ENCODE results near the gene SLC41A3.
"Not testable (repeated sequence)": the region's sequence is repeated elsewhere in the genome, so short reads cannot be mapped to it uniquely, and the experiment has no call there.

SLC41A3 gene

DNA sequence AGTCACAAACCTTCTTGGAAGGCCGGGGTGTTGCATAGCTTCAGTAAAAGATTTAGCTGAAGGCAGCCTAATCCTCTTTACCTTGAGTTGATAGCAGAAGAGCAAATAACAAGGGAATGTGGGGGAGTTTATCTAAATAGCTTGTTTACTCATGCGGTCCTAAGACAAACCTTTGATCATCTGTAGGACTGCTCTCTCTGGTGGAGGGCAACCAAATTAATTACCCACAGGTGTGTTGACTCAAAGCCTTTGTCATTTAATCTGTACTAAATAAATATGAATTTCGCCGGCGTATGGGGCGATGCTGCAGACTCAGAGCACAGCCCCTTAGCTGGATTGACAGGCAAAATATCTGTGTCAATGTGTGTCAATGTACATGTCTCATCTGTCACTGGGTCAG lies 17.2 kb downstream of the SLC41A3 start:
- Mint-ChIP-seq H3K36me3 (peaks cover 15 to 33% of the 10 kb centered on the region in 2 donors), H3K4me1 (peaks cover 12 to 14% of the 10 kb centered on the region in 2 donors)
- H3K27me3 Mint-ChIP-seq; H3K4me3 Mint-ChIP-seq; H3K27ac Mint-ChIP-seq; H3K9me3 Mint-ChIP-seq; ATAC-seq (replicated peaks); DNase-seq: not testable (repeated sequence)

GRCh38 chr3:126065876-126066275 lies 18.0 kb downstream of the SLC41A3 start:
- peaks cover 12 to 14% of the 10 kb centered on the region in 2 donors for H3K4me1 Mint-ChIP-seq
- peaks cover 16 to 37% of the 10 kb centered on the region in 2 donors for H3K36me3 Mint-ChIP-seq
- no peaks in the 10 kb centered on the region for H3K27me3 Mint-ChIP-seq
- ATAC-seq (replicated peaks): no peak
- H3K27ac Mint-ChIP-seq: no peak overlapping the region
- no peak for DNase-seq
- no peaks in the 10 kb centered on the region for H3K9me3 Mint-ChIP-seq
- H3K4me3 Mint-ChIP-seq: no peak overlapping the region

DNA sequence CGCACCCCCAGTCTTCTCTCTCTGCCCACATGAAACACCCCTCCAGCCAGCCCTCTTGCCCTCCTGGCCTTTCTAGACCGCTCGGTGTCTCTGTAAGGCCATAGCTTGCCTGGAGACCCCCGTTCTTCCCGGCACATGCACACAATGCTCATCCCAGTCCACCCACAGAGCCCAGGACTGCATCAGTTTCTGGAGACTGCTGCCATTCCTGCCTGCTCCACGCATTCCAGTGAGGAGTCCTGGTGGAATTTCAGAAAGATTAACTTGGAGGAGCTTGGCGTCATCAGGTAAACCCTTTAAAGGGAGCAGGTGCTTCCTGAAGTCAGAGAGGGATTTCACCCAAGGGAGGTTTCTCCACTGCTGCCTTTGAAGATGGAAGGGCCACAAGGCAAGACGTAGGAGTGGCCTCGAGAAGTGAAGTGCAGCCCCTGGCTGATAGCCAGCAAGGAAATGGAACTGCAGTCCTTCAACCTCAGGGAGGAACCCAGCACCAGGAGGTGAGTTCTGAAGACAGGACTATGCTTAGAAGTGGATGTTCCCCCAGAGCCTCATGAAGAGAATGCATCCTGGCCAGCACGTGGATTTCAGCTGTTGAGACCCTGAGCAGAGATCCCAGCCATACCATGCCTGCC lies 19.2 kb downstream of the SLC41A3 start:
- no peak for ATAC-seq (replicated peaks)

GRCh38 chr3:126063358-126063965 lies 20.5 kb downstream of the SLC41A3 start:
- H3K36me3 Mint-ChIP-seq: peaks cover 23 to 37% of the 10 kb centered on the region in 2 donors
- DNase-seq: no peak
- H3K9me3 Mint-ChIP-seq: no peaks in the 10 kb centered on the region
- no peak overlapping the region for H3K4me3 Mint-ChIP-seq
- no peaks in the 10 kb centered on the region for H3K27me3 Mint-ChIP-seq
- H3K4me1 Mint-ChIP-seq: peaks cover 12 to 14% of the 10 kb centered on the region in 2 donors
- ATAC-seq (replicated peaks): no peak
- no peak overlapping the region for H3K27ac Mint-ChIP-seq

More for the DNA sequence above, 19.2 kb downstream of the SLC41A3 start:
- DNase-seq: no peak
- no peak overlapping the region for H3K4me3 Mint-ChIP-seq
- H3K9me3 Mint-ChIP-seq: no peaks in the 10 kb centered on the region
- no peak overlapping the region for H3K27ac Mint-ChIP-seq
- no peaks in the 10 kb centered on the region for H3K27me3 Mint-ChIP-seq
- peaks cover 18 to 34% of the 10 kb centered on the region in 2 donors for H3K36me3 Mint-ChIP-seq
- H3K4me1 Mint-ChIP-seq: peaks cover 12 to 14% of the 10 kb centered on the region in 2 donors

DNA sequence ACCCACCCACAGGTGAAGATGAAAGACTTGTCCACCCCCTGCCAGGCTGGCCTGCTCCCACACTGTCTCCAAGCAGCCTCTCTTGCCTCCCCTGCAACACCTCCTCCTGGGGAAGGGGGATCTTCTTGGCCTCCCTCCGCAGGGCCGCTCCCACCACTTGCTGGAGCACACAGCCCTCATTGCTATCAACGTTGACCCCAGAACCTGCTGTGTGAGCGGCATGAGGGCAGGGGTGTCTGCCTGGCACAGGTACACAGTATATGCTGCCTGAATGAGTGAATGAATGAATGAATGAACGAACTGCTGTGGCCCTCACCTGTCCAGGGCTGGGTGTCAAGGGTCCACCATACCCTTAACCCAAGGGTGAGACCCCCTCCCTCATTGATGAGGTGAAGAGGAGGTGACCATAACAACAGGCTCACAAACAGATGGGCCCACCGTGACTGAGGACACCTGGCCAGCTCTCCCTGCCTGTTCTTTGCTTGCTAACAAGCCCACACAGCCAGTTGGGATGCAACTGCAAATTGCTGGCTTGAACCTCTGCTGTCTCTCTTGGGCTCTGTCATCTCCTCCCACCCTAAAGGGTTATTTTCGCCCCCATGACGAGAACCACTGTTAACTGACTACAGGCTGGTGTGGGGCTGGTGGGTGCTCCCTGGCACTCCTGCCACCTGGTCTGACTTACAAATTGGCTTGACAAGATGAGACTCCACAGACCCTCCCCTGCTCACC lies 22.5 kb downstream of the SLC41A3 start:
- no peak for DNase-seq
- Mint-ChIP-seq H3K36me3 (peaks cover 16 to 36% of the 10 kb centered on the region in 2 donors), H3K27me3 (no peaks in the 10 kb centered on the region), H3K27ac (peak overlapping the region; percentile 3), H3K9me3 (no peaks in the 10 kb centered on the region), H3K4me3 (no peak overlapping the region), H3K4me1 (peaks cover 12 to 14% of the 10 kb centered on the region in 2 donors)
- no peak for ATAC-seq (replicated peaks)

- H3K27ac Mint-ChIP-seq: no peak overlapping the region
- no peaks in the 10 kb centered on the region for H3K27me3 Mint-ChIP-seq
- no peaks in the 10 kb centered on the region for H3K9me3 Mint-ChIP-seq
- no peak overlapping the region for H3K4me3 Mint-ChIP-seq
- DNase-seq (no peak), ATAC-seq (replicated peaks) (no peak)
- H3K36me3 Mint-ChIP-seq: peaks cover 13 to 28% of the 10 kb centered on the region in 2 donors
- H3K4me1 Mint-ChIP-seq: peaks cover 12 to 14% of the 10 kb centered on the region in 2 donors
These were observed 23.2 kb downstream of the SLC41A3 start for GRCh38 chr3:126060613-126061145.

GRCh38 chr3:126058666-126059065 lies 25.3 kb downstream of the SLC41A3 start:
- no peaks in the 10 kb centered on the region for H3K9me3 Mint-ChIP-seq
- peaks cover 11 to 13% of the 10 kb centered on the region in 2 donors for H3K36me3 Mint-ChIP-seq
- H3K4me1 Mint-ChIP-seq: peaks cover 6 to 17% of the 10 kb centered on the region in 2 donors
- H3K27me3 Mint-ChIP-seq: no peaks in the 10 kb centered on the region
- no peak for ATAC-seq (replicated peaks)
- no peak overlapping the region for H3K27ac Mint-ChIP-seq
- no peak for DNase-seq
- no peak overlapping the region for H3K4me3 Mint-ChIP-seq

GRCh38 chr3:126057936-126058335 lies 26.0 kb downstream of the SLC41A3 start:
- Mint-ChIP-seq H3K9me3 (no peaks in the 10 kb centered on the region), H3K36me3 (peaks cover 10 to 13% of the 10 kb centered on the region in 2 donors), H3K4me3 (no peak overlapping the region), H3K27ac (no peak overlapping the region), H3K4me1 (peaks cover 5 to 16% of the 10 kb centered on the region in 2 donors), H3K27me3 (no peaks in the 10 kb centered on the region)
- DNase-seq: no peak
- no peak for ATAC-seq (replicated peaks)

DNA sequence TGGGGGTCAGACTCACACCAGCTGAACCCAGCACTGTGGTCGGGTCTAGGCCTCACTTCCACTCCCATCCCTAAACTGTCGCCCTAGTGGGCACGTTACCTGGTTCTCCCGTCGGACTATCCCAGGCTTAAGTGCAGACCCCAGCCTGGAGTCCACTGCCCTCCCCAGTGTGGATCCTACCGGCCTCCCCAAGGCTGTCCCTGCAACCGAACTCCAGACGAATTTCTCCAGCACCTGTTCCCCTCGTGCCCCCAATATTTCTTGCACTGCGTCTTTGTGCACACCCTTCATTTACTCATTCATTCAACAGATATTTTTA lies 26.5 kb downstream of the SLC41A3 start:
- Mint-ChIP-seq H3K36me3 (peaks cover 10 to 13% of the 10 kb centered on the region in 2 donors), H3K27ac (no peak overlapping the region), H3K4me3 (no peak overlapping the region), H3K4me1 (peaks cover 10 to 21% of the 10 kb centered on the region in 2 donors), H3K27me3 (no peaks in the 10 kb centered on the region), H3K9me3 (no peaks in the 10 kb centered on the region)
- DNase-seq (no peak), ATAC-seq (replicated peaks) (no peak)

GRCh38 chr3:126056681-126057500 lies 27.0 kb downstream of the SLC41A3 start:
- peaks cover 16 to 26% of the 10 kb centered on the region in 2 donors for H3K4me1 Mint-ChIP-seq
- no peaks in the 10 kb centered on the region for H3K9me3 Mint-ChIP-seq
- no peaks in the 10 kb centered on the region for H3K27me3 Mint-ChIP-seq
- peaks cover 10 to 13% of the 10 kb centered on the region in 2 donors for H3K36me3 Mint-ChIP-seq
- ATAC-seq (replicated peaks) (no peak), DNase-seq (no peak)
- H3K27ac Mint-ChIP-seq: no peak overlapping the region
- H3K4me3 Mint-ChIP-seq: no peak overlapping the region

DNA sequence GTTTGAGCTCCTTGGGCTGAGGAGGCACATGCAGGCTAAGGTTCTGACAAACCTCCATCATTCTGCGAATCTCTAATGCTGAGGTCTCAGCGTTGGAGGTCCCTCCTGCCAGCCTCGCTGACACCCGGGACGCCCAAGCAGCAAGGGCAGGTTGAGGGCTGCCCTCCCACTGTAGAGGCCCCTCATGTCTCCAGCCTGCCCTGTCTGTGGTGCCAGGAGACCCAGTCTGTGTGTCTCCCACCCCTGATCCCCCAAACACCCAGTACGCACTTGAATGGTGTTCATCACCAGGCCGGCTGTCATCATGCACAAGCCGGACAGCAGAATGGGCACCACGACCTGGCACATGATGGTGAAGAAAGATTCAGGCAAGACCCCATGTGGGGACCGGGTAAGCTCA lies 27.8 kb downstream of the SLC41A3 start:
- DNase-seq: no peak
- Mint-ChIP-seq H3K36me3 (peaks cover 9 to 10% of the 10 kb centered on the region in 2 donors), H3K27me3 (no peaks in the 10 kb centered on the region), H3K4me1 (peaks cover 18 to 30% of the 10 kb centered on the region in 2 donors), H3K27ac (no peak overlapping the region), H3K4me3 (no peak overlapping the region), H3K9me3 (no peaks in the 10 kb centered on the region)
- no peak for ATAC-seq (replicated peaks)

DNA sequence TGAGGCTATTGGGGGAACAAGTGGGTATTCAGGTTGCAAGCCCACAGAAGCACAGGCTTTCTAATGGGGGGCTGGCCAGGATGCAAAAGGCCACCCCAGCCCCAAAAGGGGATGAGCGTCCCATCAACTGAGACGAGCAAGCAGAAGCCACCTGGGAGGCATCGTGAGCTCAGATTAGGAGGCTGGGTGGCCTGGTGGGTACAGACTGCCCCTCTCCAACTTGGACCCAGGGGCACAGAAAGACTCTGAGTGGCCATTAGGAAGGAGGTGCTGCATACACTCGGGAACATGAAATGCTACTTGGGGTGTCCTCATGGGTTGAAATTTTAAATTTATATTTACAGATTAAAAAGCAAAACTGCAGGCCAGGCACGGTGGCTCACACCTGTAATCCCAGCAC lies 29.1 kb downstream of the SLC41A3 start:
- DNase-seq: no peak
- Mint-ChIP-seq H3K27ac (no peak overlapping the region), H3K27me3 (no peaks in the 10 kb centered on the region), H3K4me1 (peaks cover 18 to 30% of the 10 kb centered on the region in 2 donors), H3K9me3 (no peaks in the 10 kb centered on the region), H3K4me3 (no peak overlapping the region), H3K36me3 (peaks cover 12 to 14% of the 10 kb centered on the region in 2 donors)
- no peak for ATAC-seq (replicated peaks)

GRCh38 chr3:126053949-126054569 lies 29.9 kb downstream of the SLC41A3 start:
- peaks cover 10 to 17% of the 10 kb centered on the region in 2 donors for H3K36me3 Mint-ChIP-seq
- H3K4me1 Mint-ChIP-seq: peaks cover 18 to 30% of the 10 kb centered on the region in 2 donors
- no peak overlapping the region for H3K4me3 Mint-ChIP-seq
- no peak overlapping the region for H3K27ac Mint-ChIP-seq
- H3K9me3 Mint-ChIP-seq: no peaks in the 10 kb centered on the region
- no peak for DNase-seq
- ATAC-seq (replicated peaks): no peak
- H3K27me3 Mint-ChIP-seq: no peaks in the 10 kb centered on the region

Data from stimulated activated naive B cell treated with anti-CD40 and anti-IgM and Interleukin-4, amounts not matched to agents 10 μg/mL and 1 μg/mL and 100 μg/mL, for 72 hours (primary cell).